ENCODE results near the gene C18orf63. TPM values are rescaled to one million over a fixed set of nuclear protein-coding genes. Genes with fewer than 3 reads are reported as not detected.

Gene C18orf63
- total and polyA plus RNA-seq, 2 of the 4 experiments (the other 2 are of a cell fraction): not detected

GRCh38 chr18:74303306-74303705 is 12.3 kb upstream of the C18orf63 start:
- Histone ChIP-seq H3K27ac (ENCODE audit: insufficient read depth, low read length) (no peak overlapping the region), H3K79me1 (ENCODE audit: low read depth in 1 of 2, low read length in 2 of 2) (no peaks in the 10 kb centered on the region), H3K14ac (replicated peaks; ENCODE audit: low read depth, low read length) (no peak overlapping the region), H4K5ac (ENCODE audit: low read depth, low read length) (no peak overlapping the region), H2BK20ac (ENCODE audit: low read depth, low read length) (no peak overlapping the region), H2AK5ac (ENCODE audit: low read depth, low read length) (no peak overlapping the region), H4K91ac (ENCODE audit: insufficient read depth, low read depth, low read length) (no peak overlapping the region), H3K9ac (ENCODE audit: low read depth, low read length) (no peak overlapping the region), H2AFZ (replicated peaks; ENCODE audit: low read length, poor library complexity) (no peak overlapping the region), H3K4me3 (ENCODE audit: insufficient read depth, low read depth, low read length) (no peak overlapping the region), H3K23ac (ENCODE audit: low read depth, low read length) (no peak overlapping the region), H3K18ac (ENCODE audit: low read depth, low read length) (no peak overlapping the region), H3K4ac (ENCODE audit: low read depth, low read length) (no peak overlapping the region), H2BK15ac (ENCODE audit: low read depth, low read length) (no peak overlapping the region), H3K36me3 (ENCODE audit: control insufficient read depth, insufficient read depth, low read length) (no peaks in the 10 kb centered on the region), H3K4me1 (ENCODE audit: control insufficient read depth, insufficient read depth, low read length) (no peaks in the 10 kb centered on the region; the same call in 1 of the 2 replicates), H3K56ac (ENCODE audit: extremely low read depth, insufficient read depth, low read length) (no peak overlapping the region), H2BK5ac (ENCODE audit: low read depth, low read length, poor library complexity, severe bottlenecking) (no peak overlapping the region), H3K27me3 (ENCODE audit: control insufficient read depth, insufficient read depth, low read length) (no peaks in the 10 kb centered on the region), H3K9me3 (ENCODE audit: control insufficient read depth, insufficient read depth, low read length) (no peaks in the 10 kb centered on the region), H3K9me1 (ENCODE audit: insufficient read depth, low read length) (no peaks in the 10 kb centered on the region), H4K8ac (ENCODE audit: low read depth in 2 of 2, low read length in 2 of 2) (no peak overlapping the region), H4K20me1 (ENCODE audit: insufficient read depth, low read length) (no peaks in the 10 kb centered on the region), H3K4me2 (ENCODE audit: low read depth, low read length) (no peak overlapping the region), H2BK120ac (ENCODE audit: low read depth, low read length) (no peak overlapping the region), H2AK9ac (replicated peaks; ENCODE audit: low read depth, low read length, poor library complexity) (no peak overlapping the region)
- no peak for TF ChIP-seq CTCF (conservative IDR thresholded peaks at IDR 0.05; ENCODE audit: low read depth, low read length)
- no peak for TF ChIP-seq MXI1 (IDR thresholded peaks at IDR 0.05; ENCODE audit: borderline replicate concordance, low read depth, low read length)
- no peak for TF ChIP-seq POLR2A (IDR thresholded peaks at IDR 0.05; ENCODE audit: low read depth, low read length)
- no peak for TF ChIP-seq RCOR1 (IDR thresholded peaks at IDR 0.05; ENCODE audit: insufficient replicate concordance, low read length)
- no peak for TF ChIP-seq NFE2L2 (IDR thresholded peaks at IDR 0.05; ENCODE audit: low read depth, low read length)
- no peak for TF ChIP-seq CHD1 (IDR thresholded peaks at IDR 0.05; ENCODE audit: low read depth, low read length)
- no peak for TF ChIP-seq MAZ (IDR thresholded peaks at IDR 0.05; ENCODE audit: borderline replicate concordance, low read depth, low read length)
- no peak for TF ChIP-seq RFX5 (IDR thresholded peaks at IDR 0.05; ENCODE audit: low read depth, low read length)
- no peak for TF ChIP-seq CEBPB (IDR thresholded peaks at IDR 0.05; ENCODE audit: low read depth, low read length)
- TF ChIP-seq, protein P1, sequence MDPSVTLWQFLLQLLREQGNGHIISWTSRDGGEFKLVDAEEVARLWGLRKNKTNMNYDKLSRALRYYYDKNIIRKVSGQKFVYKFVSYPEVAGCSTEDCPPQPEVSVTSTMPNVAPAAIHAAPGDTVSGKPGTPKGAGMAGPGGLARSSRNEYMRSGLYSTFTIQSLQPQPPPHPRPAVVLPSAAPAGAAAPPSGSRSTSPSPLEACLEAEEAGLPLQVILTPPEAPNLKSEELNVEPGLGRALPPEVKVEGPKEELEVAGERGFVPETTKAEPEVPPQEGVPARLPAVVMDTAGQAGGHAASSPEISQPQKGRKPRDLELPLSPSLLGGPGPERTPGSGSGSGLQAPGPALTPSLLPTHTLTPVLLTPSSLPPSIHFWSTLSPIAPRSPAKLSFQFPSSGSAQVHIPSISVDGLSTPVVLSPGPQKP (IDR thresholded peaks at IDR 0.05; ENCODE audit: borderline replicate concordance, low read depth, low read length): no peak
- no peak for TF ChIP-seq SMC3 (IDR thresholded peaks at IDR 0.05; ENCODE audit: low read depth, low read length)
- ATAC-seq (ENCODE audit: low read depth) (no peak), DNase-seq (no peak)
- no CpG with 5 or more reads among the region's 5 CpGs for WGBS, 2 experiments (ENCODE audit: extremely low coverage in 2 of 2, insufficient read length in 1 of 2)
- in situ Hi-C loops (cut with MboI; ENCODE audit: low sequenced_read_pairs): no loop called here
- ChIA-PET CTCF (interaction anchor here (1.4 kb wide), 1 partner anchor 10 kb away, joined by 3 read pairs; no protein-coding TSS in a partner anchor), POLR2A (ENCODE audit: unreplicated experiment) (no interaction called here)
- intact Hi-C loops (cut with micrococcal nuclease): no loop called here
- BruUV-seq (replicated peaks): no TSS peak
- dilution Hi-C loops (cut with HindIII; ENCODE audit: low sequenced_read_pairs, unreplicated experiment): no loop called here

Data from IMR-90 (cell line).